ENCODE results near the gene NUMA1. TPM values are rescaled to one million over a fixed set of nuclear protein-coding genes. Genes with fewer than 3 reads are reported as not detected.

NUMA1 gene
- total RNA-seq, 1 experiment from 2014 or later, result 145 TPM

DNA sequence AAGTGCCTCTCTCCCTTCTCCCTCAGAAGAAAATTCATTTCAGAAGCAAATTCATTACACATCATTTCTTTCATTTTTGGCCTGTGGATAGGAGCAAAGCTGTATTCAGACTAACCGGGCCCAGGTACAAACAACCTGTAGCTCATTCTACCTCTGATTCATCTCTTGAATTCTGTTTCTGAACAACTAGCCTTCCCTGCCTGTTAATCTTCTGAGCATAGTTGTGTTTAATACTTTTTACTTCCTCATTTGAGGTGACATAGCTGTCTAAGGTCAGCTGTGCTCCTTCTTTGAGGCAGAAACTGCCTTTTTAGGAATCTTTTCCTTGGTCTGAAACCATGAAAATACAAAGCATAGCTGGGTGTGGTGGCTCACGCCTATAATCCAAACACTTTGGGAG lies 94.2 kb downstream of the NUMA1 start:
- Histone ChIP-seq H3K4me3 (ENCODE audit: low read depth in 2 of 2, low read length in 2 of 2) (no peak overlapping the region), H3K36me3 (ENCODE audit: control insufficient read depth, insufficient read depth, low read length) (peaks cover 14% of the 10 kb centered on the region), H3K27me3 (ENCODE audit: control insufficient read depth, insufficient read depth, low read length) (no peaks in the 10 kb centered on the region), H3K4me1 (ENCODE audit: control insufficient read depth, insufficient read depth, low read length) (no peaks in the 10 kb centered on the region), H3K9me3 (ENCODE audit: control insufficient read depth, insufficient read depth, low read depth, low read length) (no peaks in the 10 kb centered on the region), H3K27ac (ENCODE audit: low read length) (no peak overlapping the region)
- ATAC-seq (no peak), DNase-seq (ENCODE audit: low read depth, low spot score) (no peak)
- CTCF ChIA-PET, result interaction anchor here (0.6 kb wide), 1 partner anchor 8 kb away, joined by 3 read pairs; no protein-coding TSS in a partner anchor
- TF ChIP-seq POLR2AphosphoS5 (IDR thresholded peaks at IDR 0.05; ENCODE audit: low read depth, low read length) (no peak), TCF7L2 (IDR thresholded peaks at IDR 0.05; ENCODE audit: low read depth, low read length) (no peak), SIN3A (IDR thresholded peaks at IDR 0.05; ENCODE audit: borderline replicate concordance, insufficient read depth, low read depth, low read length) (no peak)
- TF ChIP-seq, protein P1, sequence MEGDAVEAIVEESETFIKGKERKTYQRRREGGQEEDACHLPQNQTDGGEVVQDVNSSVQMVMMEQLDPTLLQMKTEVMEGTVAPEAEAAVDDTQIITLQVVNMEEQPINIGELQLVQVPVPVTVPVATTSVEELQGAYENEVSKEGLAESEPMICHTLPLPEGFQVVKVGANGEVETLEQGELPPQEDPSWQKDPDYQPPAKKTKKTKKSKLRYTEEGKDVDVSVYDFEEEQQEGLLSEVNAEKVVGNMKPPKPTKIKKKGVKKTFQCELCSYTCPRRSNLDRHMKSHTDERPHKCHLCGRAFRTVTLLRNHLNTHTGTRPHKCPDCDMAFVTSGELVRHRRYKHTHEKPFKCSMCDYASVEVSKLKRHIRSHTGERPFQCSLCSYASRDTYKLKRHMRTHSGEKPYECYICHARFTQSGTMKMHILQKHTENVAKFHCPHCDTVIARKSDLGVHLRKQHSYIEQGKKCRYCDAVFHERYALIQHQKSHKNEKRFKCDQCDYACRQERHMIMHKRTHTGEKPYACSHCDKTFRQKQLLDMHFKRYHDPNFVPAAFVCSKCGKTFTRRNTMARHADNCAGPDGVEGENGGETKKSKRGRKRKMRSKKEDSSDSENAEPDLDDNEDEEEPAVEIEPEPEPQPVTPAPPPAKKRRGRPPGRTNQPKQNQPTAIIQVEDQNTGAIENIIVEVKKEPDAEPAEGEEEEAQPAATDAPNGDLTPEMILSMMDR (IDR thresholded peaks at IDR 0.05), result no peak
- TF ChIP-seq, protein P2, sequence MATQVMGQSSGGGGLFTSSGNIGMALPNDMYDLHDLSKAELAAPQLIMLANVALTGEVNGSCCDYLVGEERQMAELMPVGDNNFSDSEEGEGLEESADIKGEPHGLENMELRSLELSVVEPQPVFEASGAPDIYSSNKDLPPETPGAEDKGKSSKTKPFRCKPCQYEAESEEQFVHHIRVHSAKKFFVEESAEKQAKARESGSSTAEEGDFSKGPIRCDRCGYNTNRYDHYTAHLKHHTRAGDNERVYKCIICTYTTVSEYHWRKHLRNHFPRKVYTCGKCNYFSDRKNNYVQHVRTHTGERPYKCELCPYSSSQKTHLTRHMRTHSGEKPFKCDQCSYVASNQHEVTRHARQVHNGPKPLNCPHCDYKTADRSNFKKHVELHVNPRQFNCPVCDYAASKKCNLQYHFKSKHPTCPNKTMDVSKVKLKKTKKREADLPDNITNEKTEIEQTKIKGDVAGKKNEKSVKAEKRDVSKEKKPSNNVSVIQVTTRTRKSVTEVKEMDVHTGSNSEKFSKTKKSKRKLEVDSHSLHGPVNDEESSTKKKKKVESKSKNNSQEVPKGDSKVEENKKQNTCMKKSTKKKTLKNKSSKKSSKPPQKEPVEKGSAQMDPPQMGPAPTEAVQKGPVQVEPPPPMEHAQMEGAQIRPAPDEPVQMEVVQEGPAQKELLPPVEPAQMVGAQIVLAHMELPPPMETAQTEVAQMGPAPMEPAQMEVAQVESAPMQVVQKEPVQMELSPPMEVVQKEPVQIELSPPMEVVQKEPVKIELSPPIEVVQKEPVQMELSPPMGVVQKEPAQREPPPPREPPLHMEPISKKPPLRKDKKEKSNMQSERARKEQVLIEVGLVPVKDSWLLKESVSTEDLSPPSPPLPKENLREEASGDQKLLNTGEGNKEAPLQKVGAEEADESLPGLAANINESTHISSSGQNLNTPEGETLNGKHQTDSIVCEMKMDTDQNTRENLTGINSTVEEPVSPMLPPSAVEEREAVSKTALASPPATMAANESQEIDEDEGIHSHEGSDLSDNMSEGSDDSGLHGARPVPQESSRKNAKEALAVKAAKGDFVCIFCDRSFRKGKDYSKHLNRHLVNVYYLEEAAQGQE (IDR thresholded peaks at IDR 0.05; ENCODE audit: insufficient read depth in 1 of 2, low read depth in 2 of 2, low read length in 1 of 2), result no peak
- intact Hi-C loops (cut with micrococcal nuclease; ENCODE audit: unreplicated experiment), result no loop called here
- POLR2A ChIA-PET, result interaction anchor here (0.6 to 1.1 kb wide), 3 partner anchors 40 to 58 kb away, joined by 3 to 4 read pairs (median 3); partner anchors contain the start of gene XNDC1N
- BruUV-seq (replicated peaks), result no TSS peak
- in situ Hi-C loops (cut with HindIII; ENCODE audit: low pct_unique_long_range_greater_than_20kb, low sequenced_read_pairs), result no loop called here

DNA sequence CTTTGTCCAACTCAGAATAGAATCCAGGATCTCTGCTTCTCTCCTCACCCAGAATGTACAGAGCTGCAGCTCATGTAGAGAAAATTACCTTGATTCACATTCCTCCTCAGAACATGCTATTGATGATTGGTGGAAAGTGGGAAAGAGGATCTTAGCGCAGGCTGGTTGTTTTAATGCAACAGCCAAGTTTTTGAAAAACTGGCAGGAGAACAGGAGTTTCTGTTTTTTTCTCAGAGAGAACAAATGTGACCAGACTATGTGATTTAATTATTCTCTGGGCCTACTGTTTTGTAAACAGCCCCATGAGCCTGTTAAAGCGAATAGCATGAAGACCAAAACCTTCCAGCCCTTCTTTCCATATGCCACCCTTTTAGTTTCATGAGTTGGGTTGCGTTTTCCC lies 100.7 kb downstream of the NUMA1 start:
- BruUV-seq (replicated peaks), result no TSS peak
- Histone ChIP-seq H3K4me3 (ENCODE audit: low read depth in 2 of 2, low read length in 2 of 2) (no peak overlapping the region), H3K27me3 (ENCODE audit: control insufficient read depth, insufficient read depth, low read length) (no peaks in the 10 kb centered on the region), H3K27ac (ENCODE audit: low read length) (no peak overlapping the region), H3K9me3 (ENCODE audit: control insufficient read depth, insufficient read depth, low read depth, low read length) (no peaks in the 10 kb centered on the region), H3K4me1 (ENCODE audit: control insufficient read depth, insufficient read depth, low read length) (no peaks in the 10 kb centered on the region), H3K36me3 (ENCODE audit: control insufficient read depth, insufficient read depth, low read length) (peaks cover 16% of the 10 kb centered on the region)
- no peak for ATAC-seq
- intact Hi-C loops (cut with micrococcal nuclease; ENCODE audit: unreplicated experiment), result no loop called here
- in situ Hi-C loops (cut with HindIII; ENCODE audit: low pct_unique_long_range_greater_than_20kb, low sequenced_read_pairs), result no loop called here
- no peak for DNase-seq (ENCODE audit: low read depth, low spot score)
- POLR2A ChIA-PET, result no interaction called here
- TF ChIP-seq TCF7L2 (IDR thresholded peaks at IDR 0.05; ENCODE audit: low read depth, low read length) (no peak), SIN3A (IDR thresholded peaks at IDR 0.05; ENCODE audit: borderline replicate concordance, insufficient read depth, low read depth, low read length) (no peak), POLR2AphosphoS5 (IDR thresholded peaks at IDR 0.05; ENCODE audit: low read depth, low read length) (no peak)
- TF ChIP-seq, protein P2 (IDR thresholded peaks at IDR 0.05; ENCODE audit: insufficient read depth in 1 of 2, low read depth in 2 of 2, low read length in 1 of 2), result no peak
- TF ChIP-seq, protein P1 (IDR thresholded peaks at IDR 0.05), result no peak
- CTCF ChIA-PET, result no interaction called here
